OCI-LY7 (cell line): ENCODE measurements around the gene GSX1. TPM values are rescaled to one million over a fixed set of nuclear protein-coding genes. Genes with fewer than 3 reads are reported as not detected.

Source experiments
- BruUV-seq: library from RNA; stranded (reverse); fragments of 400-500 nt; replicated peaks from 2 replicates; lab custom pipeline; 2021; lab: Mats Ljungman, UMichigan
- CTCF ChIA-PET: fragments of 300-600 bp; sonication (Branson Sonifier 250); formaldehyde crosslinking; loops from one replicate; lab custom pipeline; 2022; ENCODE audit warnings: antibody characterized with exemption; ENCODE audit not compliant: unreplicated experiment; lab: Charles Lee
- POLR2A ChIA-PET: fragments of 300-600 bp; sonication (Branson Sonifier 250); formaldehyde crosslinking; loops from one replicate; lab custom pipeline; 2022; ENCODE audit warnings: antibody characterized with exemption; lab: Charles Lee
- DNase-seq: peaks from one replicate; pipeline ENCODE4 v3.0.0-alpha.2; 2015; ENCODE audit warnings: low spot score
- H2AFZ ChIP-seq: fragments of 200-600 bp; sonication (generic), shearing (Covaris generic); 2 replicates; pipeline ENCODE4 v1.6.1; 2014; ENCODE audit warnings: mild to moderate bottlenecking, antibody characterized with exemption, low read length, moderate library complexity
- H3K27ac ChIP-seq: fragments of 200-600 bp; sonication (generic); 2 replicates; pipeline ENCODE4 v1.5.1; 2014; ENCODE audit warnings: mixed run types, low read depth, mild to moderate bottlenecking, moderate library complexity, low read length, inconsistent platforms; ENCODE audit not compliant: poor library complexity, severe bottlenecking
- H3K36me3 ChIP-seq: fragments of 200-600 bp; sonication (generic); 2 replicates; pipeline ENCODE4 v1.6.1; 2014; ENCODE audit warnings: mild to moderate bottlenecking, antibody characterized with exemption, low read length, moderate library complexity, mixed read lengths; ENCODE audit not compliant: insufficient read depth
- H3K4me1 ChIP-seq: fragments of 200-600 bp; sonication (generic); 2 replicates; pipeline ENCODE4 v1.5.1; 2014; ENCODE audit warnings: mild to moderate bottlenecking, low read length; ENCODE audit not compliant: insufficient read depth, poor library complexity, severe bottlenecking
- H3K4me2 ChIP-seq: fragments of 200-600 bp; sonication (generic); 2 replicates; pipeline ENCODE4 v1.6.1; 2014; ENCODE audit warnings: mild to moderate bottlenecking, low read length
- H3K4me3 ChIP-seq: fragments of 200-600 bp; sonication (generic); 2 replicates; pipeline ENCODE4 v1.5.1; 2014; ENCODE audit warnings: mild to moderate bottlenecking, low read depth, low read length; ENCODE audit not compliant: poor library complexity, severe bottlenecking
- H3K79me2 ChIP-seq: fragments of 200-600 bp; sonication (generic); 2 replicates; pipeline ENCODE4 v1.6.1; 2016; ENCODE audit warnings: low read depth, mild to moderate bottlenecking, low read length, moderate library complexity, mixed read lengths; ENCODE audit not compliant: insufficient read depth
- H3K9me2 ChIP-seq: fragments of 200-600 bp; sonication (generic); 2 replicates; pipeline ENCODE4 v1.6.1; 2016; ENCODE audit warnings: mild to moderate bottlenecking, low read length, mixed read lengths; ENCODE audit not compliant: insufficient read depth
- H3K9me3 ChIP-seq: fragments of 200-600 bp; sonication (generic); 2 replicates; pipeline ENCODE4 v1.6.1; 2014; ENCODE audit warnings: mild to moderate bottlenecking, mixed run types, low read length, mixed read lengths
- H4K20me1 ChIP-seq: fragments of 200-600 bp; sonication (generic); 2 replicates; pipeline ENCODE4 v1.6.1; 2014; ENCODE audit warnings: mild to moderate bottlenecking, antibody characterized with exemption, low read length, moderate library complexity, mixed read lengths; ENCODE audit not compliant: insufficient read depth
- EZH2phosphoT487 ChIP-seq: fragments of 200-600 bp; sonication (generic); IDR thresholded peaks from 2 replicates; pipeline ENCODE4 v1.6.1; 2018; ENCODE audit warnings: low read depth, borderline replicate concordance, mild to moderate bottlenecking, mixed run types, antibody characterized with exemption, low read length, moderate library complexity, mixed read lengths
- intact Hi-C: fragments of 100-400 bp; cut with micrococcal nuclease; formaldehyde crosslinking; loops from one replicate; pipeline ENCODE4 v1.10.0; 2022; ENCODE audit not compliant: unreplicated experiment
- total RNA-seq, 2 experiments: library from RNA; depleted of rRNA in 1 of 2; stranded (reverse); fragments of >200 nt in 1 of 2; shearing (Covaris generic) in 1 of 2; gene quantifications; 2 replicates each; pipeline ENCODE4 v1.2.3, GENCODE V29; 2014 to 2022
- TF ChIP-seq, protein P1 (sequence below): fragments of 200-600 bp; sonication (generic); conservative IDR thresholded peaks from 2 replicates; pipeline ENCODE4 v1.5.1; 2014; ENCODE audit warnings: mild to moderate bottlenecking, antibody characterized with exemption, low read length, moderate library complexity, mixed read lengths

Gene GSX1
- total RNA-seq, 2 experiments from 2014 or later = not detected

DNA sequence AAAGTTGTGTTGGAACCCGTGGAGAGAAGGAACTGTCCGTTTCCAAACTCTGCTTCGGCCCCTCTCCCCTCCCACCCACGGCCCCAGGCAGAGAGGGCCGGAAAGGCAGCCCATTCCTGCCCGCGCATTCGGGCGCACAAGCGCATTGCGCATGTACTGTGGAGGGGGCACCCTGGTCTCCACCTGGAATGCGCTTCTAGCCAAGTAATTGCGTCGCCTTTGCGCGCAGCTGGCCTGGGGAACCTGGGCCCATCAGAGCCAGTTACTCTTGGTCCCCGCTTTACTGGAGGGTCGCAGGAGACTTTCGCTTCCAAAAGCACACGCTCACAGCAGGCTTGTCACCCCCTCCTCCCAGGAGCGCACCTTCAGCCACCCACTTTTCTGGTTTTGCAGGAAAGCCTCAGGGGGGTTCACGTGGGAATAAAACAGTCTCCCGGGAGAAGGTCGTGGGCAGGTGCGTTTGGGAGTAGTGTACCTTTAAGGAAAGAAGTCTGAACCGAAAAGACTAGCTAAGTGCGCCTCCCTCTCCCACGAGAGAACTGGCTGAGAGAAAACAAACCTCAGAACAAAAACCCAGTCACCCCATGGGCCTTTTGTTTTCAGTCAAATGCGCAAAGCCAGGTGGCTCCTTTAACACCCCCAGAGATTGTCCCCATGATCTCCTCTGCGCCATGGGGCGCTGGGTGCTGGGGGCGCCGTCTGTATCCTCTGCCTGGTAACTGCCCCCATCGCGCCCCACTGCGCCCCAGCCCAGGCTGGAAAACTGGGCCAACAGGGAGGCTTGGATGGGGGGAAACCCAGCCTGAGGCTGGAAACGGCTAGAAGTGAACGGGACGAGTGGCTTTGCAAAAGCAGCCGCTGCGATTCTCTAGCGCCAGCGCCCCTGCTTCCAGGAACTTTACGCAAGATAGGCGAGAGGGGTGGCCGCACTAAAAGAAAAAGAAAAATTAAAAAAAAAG is 28.5 kb downstream of the GSX1 start:
- Histone ChIP-seq H3K4me2 (no peak overlapping the region), H2AFZ (no peak overlapping the region), H3K79me2 (no peaks in the 10 kb centered on the region), H3K4me3 (no peak overlapping the region), H3K27ac (no peak overlapping the region), H3K4me1 (no peaks in the 10 kb centered on the region), H3K9me3 (no peaks in the 10 kb centered on the region), H3K9me2 (no peaks in the 10 kb centered on the region), H3K36me3 (no peaks in the 10 kb centered on the region), H4K20me1 (no peaks in the 10 kb centered on the region)
- CTCF ChIA-PET = no interaction called here
- DNase-seq = no peak
- no TSS peak for BruUV-seq
- TF ChIP-seq, protein P1, sequence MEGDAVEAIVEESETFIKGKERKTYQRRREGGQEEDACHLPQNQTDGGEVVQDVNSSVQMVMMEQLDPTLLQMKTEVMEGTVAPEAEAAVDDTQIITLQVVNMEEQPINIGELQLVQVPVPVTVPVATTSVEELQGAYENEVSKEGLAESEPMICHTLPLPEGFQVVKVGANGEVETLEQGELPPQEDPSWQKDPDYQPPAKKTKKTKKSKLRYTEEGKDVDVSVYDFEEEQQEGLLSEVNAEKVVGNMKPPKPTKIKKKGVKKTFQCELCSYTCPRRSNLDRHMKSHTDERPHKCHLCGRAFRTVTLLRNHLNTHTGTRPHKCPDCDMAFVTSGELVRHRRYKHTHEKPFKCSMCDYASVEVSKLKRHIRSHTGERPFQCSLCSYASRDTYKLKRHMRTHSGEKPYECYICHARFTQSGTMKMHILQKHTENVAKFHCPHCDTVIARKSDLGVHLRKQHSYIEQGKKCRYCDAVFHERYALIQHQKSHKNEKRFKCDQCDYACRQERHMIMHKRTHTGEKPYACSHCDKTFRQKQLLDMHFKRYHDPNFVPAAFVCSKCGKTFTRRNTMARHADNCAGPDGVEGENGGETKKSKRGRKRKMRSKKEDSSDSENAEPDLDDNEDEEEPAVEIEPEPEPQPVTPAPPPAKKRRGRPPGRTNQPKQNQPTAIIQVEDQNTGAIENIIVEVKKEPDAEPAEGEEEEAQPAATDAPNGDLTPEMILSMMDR = no peak
- no peak for TF ChIP-seq EZH2phosphoT487
- intact Hi-C loops = loop anchor here (10.0 kb wide), 2 partner anchors 836 to 876 kb away; no protein-coding TSS in a partner anchor
- POLR2A ChIA-PET = no interaction called here

DNA sequence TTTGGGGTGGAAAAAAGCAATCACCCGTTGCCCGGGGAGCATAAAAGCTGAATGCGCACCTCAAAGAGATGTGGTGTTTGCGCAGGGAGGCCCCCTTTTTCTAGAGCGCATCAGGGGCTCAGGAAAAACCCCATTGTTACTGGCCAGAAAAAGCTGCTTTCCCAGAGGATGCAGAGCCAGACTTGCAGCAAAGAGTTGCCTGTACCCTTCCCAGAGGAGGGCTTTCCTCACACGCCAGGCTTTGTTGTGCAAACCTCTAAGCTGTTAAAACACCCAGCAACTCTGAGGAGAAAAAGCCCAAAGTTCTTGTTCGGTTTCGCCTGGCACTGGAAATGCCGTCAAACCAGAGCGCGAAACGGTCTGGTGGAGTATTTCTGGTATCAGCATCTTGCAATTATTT is 29.3 kb downstream of the GSX1 start:
- H3K79me2 ChIP-seq = no peaks in the 10 kb centered on the region
- H3K9me2 ChIP-seq = no peaks in the 10 kb centered on the region
- H4K20me1 ChIP-seq = no peaks in the 10 kb centered on the region
- H3K9me3 ChIP-seq = no peaks in the 10 kb centered on the region
- no peak overlapping the region for H2AFZ ChIP-seq
- no peak overlapping the region for H3K4me3 ChIP-seq
- no peak overlapping the region for H3K27ac ChIP-seq
- ChIA-PET POLR2A (interaction anchor here (0.6 kb wide), 1 partner anchor 144 kb away, joined by 3 read pairs; no protein-coding TSS in a partner anchor), CTCF (no interaction called here)
- H3K4me2 ChIP-seq = no peak overlapping the region
- BruUV-seq = no TSS peak
- H3K4me1 ChIP-seq = no peaks in the 10 kb centered on the region
- TF ChIP-seq, protein P1 = no peak
- TF ChIP-seq EZH2phosphoT487 = no peak
- intact Hi-C loops = loop anchor here (10.0 kb wide), 2 partner anchors 837 to 877 kb away; no protein-coding TSS in a partner anchor
- DNase-seq = no peak
- no peaks in the 10 kb centered on the region for H3K36me3 ChIP-seq
